Epithelial cell of esophagus (primary cell): ENCODE results near the gene SCAF4.
"Not testable (repeated sequence)": the region's sequence is repeated elsewhere in the genome, so short reads cannot be mapped to it uniquely, and the experiment has no call there.

Experiments
- DNase-seq: peaks from one replicate; pipeline ENCODE4 v3.0.0; 2010; ENCODE audit warnings: low read depth
- H3K4me3 ChIP-seq: 2 replicates; pipeline ENCODE4 v1.5.1; 2011; ENCODE audit warnings: mild to moderate bottlenecking, low read length, control low read depth
- TF ChIP-seq, protein P1 (sequence below): IDR thresholded peaks from 2 replicates; pipeline ENCODE4 v1.5.1; 2011; ENCODE audit warnings: low read depth, mild to moderate bottlenecking, low read length, control low read depth, inconsistent platforms; ENCODE audit not compliant: insufficient read depth; ENCODE audit errors: missing control alignments

The SCAF4 gene

DNA sequence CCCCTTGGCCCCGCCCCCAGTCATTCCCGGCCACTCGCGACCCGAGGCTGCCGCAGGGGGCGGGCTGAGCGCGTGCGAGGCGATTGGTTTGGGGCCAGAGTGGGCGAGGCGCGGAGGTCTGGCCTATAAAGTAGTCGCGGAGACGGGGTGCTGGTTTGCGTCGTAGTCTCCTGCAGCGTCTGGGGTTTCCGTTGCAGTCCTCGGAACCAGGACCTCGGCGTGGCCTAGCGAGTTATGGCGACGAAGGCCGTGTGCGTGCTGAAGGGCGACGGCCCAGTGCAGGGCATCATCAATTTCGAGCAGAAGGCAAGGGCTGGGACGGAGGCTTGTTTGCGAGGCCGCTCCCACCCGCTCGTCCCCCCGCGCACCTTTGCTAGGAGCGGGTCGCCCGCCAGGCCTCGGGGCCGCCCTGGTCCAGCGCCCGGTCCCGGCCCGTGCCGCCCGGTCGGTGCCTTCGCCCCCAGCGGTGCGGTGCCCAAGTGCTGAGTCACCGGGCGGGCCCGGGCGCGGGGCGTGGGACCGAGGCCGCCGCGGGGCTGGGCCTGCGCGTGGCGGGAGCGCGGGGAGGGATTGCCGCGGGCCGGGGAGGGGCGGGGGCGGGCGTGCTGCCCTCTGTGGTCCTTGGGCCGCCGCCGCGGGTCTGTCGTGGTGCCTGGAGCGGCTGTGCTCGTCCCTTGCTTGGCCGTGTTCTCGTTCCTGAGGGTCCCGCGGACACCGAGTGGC, 72.2 kb downstream of the SCAF4 start, which contains the start of gene SOD1:
SOD1 (plus strand) TSS at position 158 of the 723 bp plus-strand sequence; CDS start at position 235, 77 bp downstream.
- peak; percentile 94 for DNase-seq
- TF ChIP-seq, protein P1, sequence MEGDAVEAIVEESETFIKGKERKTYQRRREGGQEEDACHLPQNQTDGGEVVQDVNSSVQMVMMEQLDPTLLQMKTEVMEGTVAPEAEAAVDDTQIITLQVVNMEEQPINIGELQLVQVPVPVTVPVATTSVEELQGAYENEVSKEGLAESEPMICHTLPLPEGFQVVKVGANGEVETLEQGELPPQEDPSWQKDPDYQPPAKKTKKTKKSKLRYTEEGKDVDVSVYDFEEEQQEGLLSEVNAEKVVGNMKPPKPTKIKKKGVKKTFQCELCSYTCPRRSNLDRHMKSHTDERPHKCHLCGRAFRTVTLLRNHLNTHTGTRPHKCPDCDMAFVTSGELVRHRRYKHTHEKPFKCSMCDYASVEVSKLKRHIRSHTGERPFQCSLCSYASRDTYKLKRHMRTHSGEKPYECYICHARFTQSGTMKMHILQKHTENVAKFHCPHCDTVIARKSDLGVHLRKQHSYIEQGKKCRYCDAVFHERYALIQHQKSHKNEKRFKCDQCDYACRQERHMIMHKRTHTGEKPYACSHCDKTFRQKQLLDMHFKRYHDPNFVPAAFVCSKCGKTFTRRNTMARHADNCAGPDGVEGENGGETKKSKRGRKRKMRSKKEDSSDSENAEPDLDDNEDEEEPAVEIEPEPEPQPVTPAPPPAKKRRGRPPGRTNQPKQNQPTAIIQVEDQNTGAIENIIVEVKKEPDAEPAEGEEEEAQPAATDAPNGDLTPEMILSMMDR = no peak
- H3K4me3 ChIP-seq = peak within 1 kb of the TSS; percentile 71

DNA sequence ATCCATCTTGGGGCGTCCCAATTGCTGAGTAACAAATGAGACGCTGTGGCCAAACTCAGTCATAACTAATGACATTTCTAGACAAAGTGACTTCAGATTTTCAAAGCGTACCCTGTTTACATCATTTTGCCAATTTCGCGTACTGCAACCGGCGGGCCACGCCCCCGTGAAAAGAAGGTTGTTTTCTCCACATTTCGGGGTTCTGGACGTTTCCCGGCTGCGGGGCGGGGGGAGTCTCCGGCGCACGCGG, 72.7 kb downstream of the SCAF4 start:
- TF ChIP-seq, protein P1 = no peak
- peak overlapping the region; percentile 71 for H3K4me3 ChIP-seq
- no peak for DNase-seq

DNA sequence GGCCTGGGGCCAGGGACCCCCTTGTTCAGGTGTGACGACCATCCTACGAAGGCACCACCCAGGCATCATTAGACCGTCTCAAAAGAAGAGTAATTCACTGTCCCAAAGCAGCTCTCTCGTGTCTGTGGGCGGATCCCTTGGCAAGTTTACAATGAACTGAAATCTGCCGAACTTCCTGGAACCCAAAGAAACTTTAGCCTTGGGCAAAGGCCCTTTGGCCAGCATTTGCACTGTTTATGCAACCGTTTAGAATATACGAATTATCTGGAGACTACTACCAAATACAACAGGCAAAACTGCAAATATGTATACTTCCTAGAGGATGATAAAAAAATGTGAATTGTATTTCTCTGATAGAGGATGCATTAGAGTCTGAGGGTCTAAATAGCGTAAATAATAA, 73.9 kb downstream of the SCAF4 start:
- DNase-seq = no peak
- H3K4me3 ChIP-seq = no peak overlapping the region
- TF ChIP-seq, protein P1 = no peak

DNA sequence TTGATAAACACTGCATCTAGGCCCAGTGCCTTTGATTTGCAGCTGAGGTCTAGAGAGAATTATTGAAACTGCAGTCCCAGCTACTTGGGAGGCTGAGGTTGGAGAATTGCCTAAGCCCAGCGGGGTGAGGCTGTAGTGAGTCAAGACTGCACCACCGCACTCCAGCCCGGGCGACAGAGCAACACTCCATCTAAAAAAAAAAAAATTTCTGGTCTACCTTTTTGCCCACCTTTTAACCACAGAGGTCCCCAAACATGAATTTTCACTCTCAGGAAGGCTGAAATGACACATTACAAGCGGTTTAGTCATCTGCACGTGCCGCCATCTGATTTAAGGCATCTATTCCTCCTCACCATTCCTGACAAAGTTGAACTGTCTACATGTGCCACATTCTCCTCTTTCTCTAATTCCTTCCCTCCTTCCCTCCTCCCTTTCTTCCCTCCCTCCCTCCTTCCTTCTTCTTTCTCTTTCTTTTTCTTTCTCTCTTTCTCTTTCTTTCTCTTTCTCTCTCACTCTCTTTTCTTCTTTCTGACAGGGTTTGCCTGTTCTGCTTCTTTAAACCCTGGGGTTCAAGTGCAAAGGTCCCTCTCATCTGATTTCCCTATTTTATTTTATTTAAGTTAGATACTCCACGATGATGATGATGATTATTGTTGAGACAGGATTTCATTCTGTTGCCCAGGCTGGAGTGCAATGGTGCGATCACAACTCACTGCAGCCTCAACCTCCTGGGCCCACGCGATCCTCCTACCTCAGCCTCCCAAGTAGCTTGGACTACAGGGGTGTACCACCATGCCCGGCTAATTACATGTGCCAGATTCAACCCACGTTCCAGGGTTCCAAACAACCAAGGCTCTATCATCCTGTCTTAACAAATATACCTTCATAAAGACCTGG, 75.5 kb downstream of the SCAF4 start:
- peak; percentile 74 for DNase-seq
- H3K4me3 ChIP-seq = no peak overlapping the region

DNA sequence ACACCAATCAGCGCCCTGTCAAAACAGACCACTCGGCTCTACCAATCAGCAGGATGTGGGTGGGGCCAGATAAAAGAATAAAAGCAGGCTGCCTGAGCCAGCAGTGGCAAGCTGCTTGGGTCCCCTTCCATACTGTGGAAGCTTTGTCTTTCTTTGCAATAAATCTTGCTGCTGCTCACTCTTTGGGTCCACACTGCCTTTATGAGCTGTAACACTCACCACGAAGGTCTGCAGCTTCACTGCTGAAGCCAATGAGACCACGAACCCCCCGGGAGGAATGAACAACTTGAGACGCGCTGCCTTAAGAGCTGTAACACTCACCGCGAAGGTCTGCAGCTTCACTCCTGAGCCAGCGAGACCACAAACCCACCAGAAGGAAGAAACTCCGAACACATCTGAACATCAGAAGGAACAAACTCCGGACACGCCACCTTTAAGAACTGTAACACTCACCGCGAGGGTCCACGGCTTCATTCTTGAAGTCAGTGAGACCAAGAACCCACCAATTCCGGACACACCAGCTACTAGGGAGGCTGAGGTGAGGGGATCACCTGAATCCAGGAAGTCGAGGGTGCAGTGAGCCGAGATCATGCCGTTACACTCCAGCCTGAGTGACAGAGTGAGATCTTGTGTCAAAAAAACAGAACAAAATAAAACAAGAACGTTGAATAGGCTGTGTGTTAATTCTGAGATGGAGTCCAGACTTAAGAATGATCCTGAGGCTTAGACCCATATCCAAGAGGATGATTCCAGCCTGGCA, 76.9 kb downstream of the SCAF4 start:
- DNase-seq, H3K4me3 ChIP-seq: not testable (repeated sequence)

More for the DNA sequence above, 75.5 kb downstream of the SCAF4 start:
- TF ChIP-seq, protein P1 = no peak

DNA sequence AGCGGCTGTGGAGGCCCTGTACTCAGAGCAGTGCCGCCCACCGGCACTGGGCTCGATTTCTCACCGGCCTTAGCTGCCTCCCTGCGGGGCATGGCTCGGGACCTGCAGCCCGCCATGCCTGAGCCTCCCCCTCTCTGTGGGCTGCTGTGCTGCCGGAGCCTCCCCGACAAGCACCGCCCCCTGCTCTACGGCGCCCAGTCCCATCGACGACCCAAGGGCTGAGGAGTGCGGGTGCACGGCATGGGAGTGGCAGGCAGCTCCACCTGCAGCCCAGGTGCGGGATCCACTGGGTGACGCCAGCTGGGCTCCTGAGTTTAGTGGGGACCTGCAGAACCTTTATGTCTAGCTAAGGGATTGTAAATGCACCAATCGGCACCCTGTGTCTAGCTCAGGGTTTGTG, 77.6 kb downstream of the SCAF4 start:
- H3K4me3 ChIP-seq = no peak overlapping the region
- TF ChIP-seq, protein P1 = no peak
- DNase-seq = no peak

DNA sequence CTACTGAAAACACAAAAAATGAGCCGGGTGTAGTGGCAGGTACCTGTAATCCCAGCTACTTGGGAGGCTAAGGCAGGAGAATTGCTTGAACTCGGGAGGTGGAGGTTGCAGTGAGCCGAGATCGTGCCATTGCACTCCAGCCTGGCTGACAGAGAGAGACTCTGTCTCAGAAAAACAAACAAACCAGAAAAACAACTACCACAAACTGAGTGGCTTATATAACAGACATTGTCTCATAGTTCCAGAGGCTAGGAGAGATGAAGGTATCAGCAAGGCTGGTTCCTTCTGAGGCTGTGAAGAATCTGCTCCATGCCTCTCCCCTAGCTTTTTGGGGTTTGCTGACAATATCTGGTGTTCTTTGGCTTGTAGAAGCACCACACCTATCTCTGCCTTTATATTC, 80.4 kb downstream of the SCAF4 start:
- not testable (repeated sequence) for DNase-seq, H3K4me3 ChIP-seq
